ENCODE measurements around the gene PERM1.
"Not testable (repeated sequence)": the region's sequence is repeated elsewhere in the genome, so short reads cannot be mapped to it uniquely, and the experiment has no call there.

Gene PERM1

DNA sequence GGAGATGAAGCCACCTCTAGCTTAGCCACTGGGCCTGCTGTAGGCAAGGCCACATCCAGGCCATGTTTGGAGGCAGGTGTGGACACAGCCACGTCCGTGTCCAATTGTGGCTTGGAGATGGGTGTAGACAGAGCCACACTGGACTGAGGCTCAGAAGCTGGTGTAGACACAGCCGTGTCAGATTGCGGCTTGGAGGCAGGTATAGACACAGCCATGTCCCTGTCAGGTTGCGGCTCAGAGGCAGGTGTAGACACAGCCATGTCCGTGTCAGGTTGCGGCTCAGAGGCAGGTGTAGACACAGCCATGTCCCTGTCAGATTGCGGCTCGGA lies 2.2 kb downstream of the PERM1 start:
- Mint-ChIP-seq H3K4me1 (ENCODE audit: low read depth) (peaks cover 3% of the 10 kb centered on the region), H3K36me3 (no peaks in the 10 kb centered on the region), H3K9me3 (ENCODE audit: low read depth) (no peaks in the 10 kb centered on the region), H3K27me3 (peaks cover 12% of the 10 kb centered on the region), H3K4me3 (no peak overlapping the region), H3K27ac (no peak overlapping the region)

DNA sequence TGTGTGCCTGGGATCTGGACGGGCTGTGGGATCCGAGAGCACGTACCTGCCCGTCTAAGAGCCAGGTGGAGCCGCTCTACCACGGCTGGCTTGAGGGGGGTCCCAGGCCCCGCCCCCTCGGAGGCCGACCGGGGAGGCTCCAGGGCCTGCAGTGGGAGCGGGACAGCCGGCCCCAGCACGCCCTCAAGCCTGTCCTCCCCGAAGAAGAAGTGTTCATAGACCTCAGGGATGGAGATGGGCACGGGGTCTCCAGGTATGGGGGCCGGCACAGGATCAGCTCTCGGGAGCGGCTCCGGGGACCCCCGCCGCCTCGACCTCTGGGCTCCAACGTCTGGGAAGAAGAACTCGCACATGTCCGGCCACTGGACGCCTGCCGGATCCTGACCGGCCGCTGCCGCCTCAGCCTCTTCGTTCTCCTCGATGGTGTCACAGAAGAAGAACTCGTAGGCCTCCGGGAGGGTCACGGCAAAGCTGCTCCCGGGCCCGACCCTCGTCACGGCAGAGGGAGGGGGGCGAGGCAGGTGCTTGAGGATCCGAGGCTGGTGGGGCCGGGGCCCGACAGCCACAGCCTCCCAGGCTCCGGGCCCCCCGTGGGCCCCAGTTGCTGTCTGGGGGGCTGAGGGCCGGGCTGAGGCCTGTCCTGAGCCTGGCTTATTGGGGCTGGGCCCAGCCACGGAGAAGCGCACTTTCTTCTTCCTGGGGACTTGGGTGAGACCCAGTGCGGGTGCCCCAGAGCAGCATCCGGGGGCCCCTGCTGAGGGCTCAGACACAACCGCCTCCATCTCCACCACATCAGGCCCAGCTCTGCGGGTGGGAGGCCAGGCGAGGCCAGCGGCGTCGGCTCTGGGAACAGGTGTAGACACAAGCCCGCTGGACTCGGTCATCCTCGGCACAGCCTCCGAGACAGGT lies 2.8 kb downstream of the PERM1 start:
- Mint-ChIP-seq H3K4me1 (ENCODE audit: low read depth) (peaks cover 3% of the 10 kb centered on the region), H3K36me3 (no peaks in the 10 kb centered on the region), H3K27ac (no peak overlapping the region), H3K4me3 (no peak overlapping the region), H3K9me3 (ENCODE audit: low read depth) (no peaks in the 10 kb centered on the region), H3K27me3 (peaks cover 12% of the 10 kb centered on the region)

- H3K36me3 Mint-ChIP-seq: no peaks in the 10 kb centered on the region
- no peaks in the 10 kb centered on the region for H3K9me3 Mint-ChIP-seq (ENCODE audit: low read depth)
- peaks cover 3% of the 10 kb centered on the region for H3K4me1 Mint-ChIP-seq (ENCODE audit: low read depth)
- no peak overlapping the region for H3K27ac Mint-ChIP-seq
- peaks cover 10% of the 10 kb centered on the region for H3K27me3 Mint-ChIP-seq
- no peak overlapping the region for H3K4me3 Mint-ChIP-seq
Observed at GRCh38 chr1:978069-978834, 3.6 kb downstream of the PERM1 start.

- H3K9me3 Mint-ChIP-seq (ENCODE audit: low read depth); H3K4me1 Mint-ChIP-seq (ENCODE audit: low read depth); H3K27ac Mint-ChIP-seq; H3K36me3 Mint-ChIP-seq; H3K4me3 Mint-ChIP-seq; H3K27me3 Mint-ChIP-seq: not testable (repeated sequence)
Observed at GRCh38 chr1:976791-977190, 5.1 kb downstream of the PERM1 start.

DNA sequence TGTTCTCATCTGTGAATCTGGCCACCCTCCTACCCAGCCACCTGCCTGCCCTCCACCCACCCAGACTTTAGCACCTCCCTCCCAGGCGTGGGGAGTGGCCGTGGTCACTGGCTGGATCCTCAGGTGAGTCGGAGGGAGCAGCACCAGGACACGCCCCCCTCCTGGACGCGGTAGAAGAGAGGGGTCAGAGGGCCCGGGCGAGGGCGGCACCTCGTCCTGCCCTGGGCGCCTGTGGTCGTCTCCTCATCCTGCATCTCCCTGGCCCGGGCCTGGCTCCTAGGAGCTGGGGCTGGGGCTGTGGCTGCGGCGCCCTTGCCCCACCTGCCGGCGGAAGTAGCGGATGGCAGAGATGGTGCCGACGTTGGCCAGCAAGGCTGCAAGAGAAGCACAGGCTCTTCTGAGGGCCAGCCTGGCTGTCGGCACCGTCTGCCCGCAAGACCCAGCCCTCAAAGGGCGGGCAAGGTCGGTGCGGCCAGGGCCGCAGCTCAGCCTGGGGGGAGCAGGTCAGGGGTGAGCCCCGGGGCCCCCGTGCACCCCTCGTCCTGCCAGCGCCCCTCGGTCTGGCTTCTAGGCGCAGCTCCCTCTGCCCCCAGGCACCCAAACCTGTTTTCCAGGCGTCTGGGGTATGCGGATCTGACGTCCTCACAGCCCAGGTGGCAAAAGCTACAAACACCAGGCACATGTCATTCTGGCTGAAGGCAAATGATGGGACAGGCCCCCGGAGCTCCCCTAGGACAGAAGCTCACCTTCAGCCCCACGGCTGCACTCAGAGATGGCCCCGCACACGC lies 5.8 kb downstream of the PERM1 start:
- no peaks in the 10 kb centered on the region for H3K9me3 Mint-ChIP-seq (ENCODE audit: low read depth)
- H3K4me1 Mint-ChIP-seq (ENCODE audit: low read depth): peaks cover 3% of the 10 kb centered on the region
- H3K4me3 Mint-ChIP-seq: no peak overlapping the region
- H3K27me3 Mint-ChIP-seq: peaks cover 7% of the 10 kb centered on the region
- no peaks in the 10 kb centered on the region for H3K36me3 Mint-ChIP-seq
- H3K27ac Mint-ChIP-seq: no peak overlapping the region

- peaks cover 3% of the 10 kb centered on the region for H3K4me1 Mint-ChIP-seq (ENCODE audit: low read depth)
- no peaks in the 10 kb centered on the region for H3K36me3 Mint-ChIP-seq
- H3K27me3 Mint-ChIP-seq: peaks cover 7% of the 10 kb centered on the region
- no peaks in the 10 kb centered on the region for H3K9me3 Mint-ChIP-seq (ENCODE audit: low read depth)
- H3K4me3 Mint-ChIP-seq: no peak overlapping the region
- H3K27ac Mint-ChIP-seq: no peak overlapping the region
Observed at GRCh38 chr1:975365-975764, 6.5 kb downstream of the PERM1 start.

DNA sequence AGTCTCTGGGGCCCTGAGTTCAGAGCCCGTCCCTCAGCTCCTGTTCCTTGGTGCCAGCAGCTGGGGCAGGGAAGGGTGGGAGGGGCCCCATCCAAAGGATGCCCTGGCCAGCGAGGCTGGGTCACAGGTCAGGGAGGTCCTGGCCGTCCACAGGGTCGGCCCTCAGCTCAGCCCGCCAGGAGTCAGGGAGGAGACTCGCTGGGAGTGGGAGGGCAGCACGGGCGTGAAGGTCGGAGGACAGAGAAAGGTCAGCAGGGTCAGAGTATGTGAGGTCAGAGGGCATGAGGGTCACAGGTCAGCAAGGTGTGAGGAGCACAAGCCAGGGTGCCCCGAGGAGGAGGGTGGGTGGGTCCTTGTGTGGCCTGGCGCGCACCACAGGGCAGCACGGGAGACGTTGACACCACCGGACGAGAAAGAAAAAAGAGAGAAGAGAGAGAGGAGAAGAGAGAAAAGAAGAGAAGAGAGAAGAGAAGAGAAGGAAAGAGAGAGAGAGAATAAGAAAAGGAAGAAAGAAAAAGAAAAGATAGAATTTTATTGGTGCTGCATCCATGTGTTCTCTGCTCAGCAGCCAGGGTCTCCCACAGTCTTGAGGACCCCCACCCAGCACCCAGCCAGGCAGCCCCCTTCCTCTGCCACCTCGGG lies 7.1 kb downstream of the PERM1 start:
- H3K9me3 Mint-ChIP-seq (ENCODE audit: low read depth): no peaks in the 10 kb centered on the region
- H3K27me3 Mint-ChIP-seq: peaks cover 7% of the 10 kb centered on the region
- peaks cover 3% of the 10 kb centered on the region for H3K4me1 Mint-ChIP-seq (ENCODE audit: low read depth)
- no peak overlapping the region for H3K4me3 Mint-ChIP-seq
- H3K36me3 Mint-ChIP-seq: no peaks in the 10 kb centered on the region
- H3K27ac Mint-ChIP-seq: no peak overlapping the region

GRCh38 chr1:974293-974640 lies 7.6 kb downstream of the PERM1 start:
- Mint-ChIP-seq H3K27ac (no peak overlapping the region), H3K9me3 (ENCODE audit: low read depth) (no peaks in the 10 kb centered on the region), H3K4me3 (no peak overlapping the region), H3K36me3 (no peaks in the 10 kb centered on the region), H3K4me1 (ENCODE audit: low read depth) (peaks cover 3% of the 10 kb centered on the region), H3K27me3 (peaks cover 10% of the 10 kb centered on the region)

GRCh38 chr1:973459-974292 lies 8.2 kb downstream of the PERM1 start:
- H3K9me3 Mint-ChIP-seq (ENCODE audit: low read depth): no peaks in the 10 kb centered on the region
- no peak overlapping the region for H3K27ac Mint-ChIP-seq
- no peak overlapping the region for H3K4me3 Mint-ChIP-seq
- peaks cover 3% of the 10 kb centered on the region for H3K4me1 Mint-ChIP-seq (ENCODE audit: low read depth)
- peaks cover 10% of the 10 kb centered on the region for H3K27me3 Mint-ChIP-seq
- H3K36me3 Mint-ChIP-seq: no peaks in the 10 kb centered on the region

DNA sequence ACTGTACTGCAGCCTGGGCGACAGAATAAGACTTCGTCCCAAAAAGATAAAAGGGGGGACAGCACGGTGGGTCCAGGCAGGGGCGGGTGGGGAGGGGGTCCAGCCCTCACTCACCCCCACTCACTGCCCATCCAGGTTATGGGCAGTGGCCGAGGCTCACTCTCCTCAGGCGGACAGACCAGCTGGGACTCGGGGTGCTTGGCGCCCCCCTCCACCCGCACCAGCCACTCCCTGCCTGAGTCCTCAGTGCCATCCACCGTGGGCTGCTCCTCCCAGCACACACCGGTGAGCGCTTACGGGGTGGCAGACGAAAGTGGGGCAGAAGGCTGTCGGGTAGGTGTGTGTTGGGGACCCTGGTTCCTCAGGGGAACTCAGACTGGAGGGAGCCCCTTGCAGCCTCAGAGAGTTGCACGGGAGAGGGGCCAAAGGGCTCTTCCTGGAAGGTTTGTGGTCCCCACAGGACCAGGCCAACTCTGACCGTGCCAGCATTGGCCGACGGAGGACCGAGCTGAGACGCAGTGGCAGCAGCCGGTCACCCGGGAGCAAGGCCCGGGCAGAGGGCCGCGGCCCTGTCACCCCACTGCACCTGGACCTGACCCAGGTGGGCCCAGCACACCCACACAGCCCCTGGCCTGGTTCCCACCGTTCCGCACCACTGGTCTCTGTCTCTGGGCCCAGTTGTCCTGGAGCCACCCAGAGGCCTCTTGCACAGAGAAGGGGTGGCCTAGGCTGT lies 9.0 kb downstream of the PERM1 start:
- no peaks in the 10 kb centered on the region for H3K36me3 Mint-ChIP-seq
- H3K27ac Mint-ChIP-seq: no peak overlapping the region
- peaks cover 8% of the 10 kb centered on the region for H3K27me3 Mint-ChIP-seq
- H3K9me3 Mint-ChIP-seq (ENCODE audit: low read depth): no peaks in the 10 kb centered on the region
- H3K4me3 Mint-ChIP-seq: no peak overlapping the region
- no peaks in the 10 kb centered on the region for H3K4me1 Mint-ChIP-seq (ENCODE audit: low read depth)

GRCh38 chr1:971751-972506 lies 10.0 kb downstream of the PERM1 start:
- Mint-ChIP-seq H3K27ac (no peak overlapping the region), H3K4me3 (no peak overlapping the region), H3K9me3 (ENCODE audit: low read depth) (no peaks in the 10 kb centered on the region), H3K4me1 (ENCODE audit: low read depth) (peaks cover 3% of the 10 kb centered on the region), H3K27me3 (peaks cover 8% of the 10 kb centered on the region), H3K36me3 (no peaks in the 10 kb centered on the region)

GRCh38 chr1:970973-971730 lies 10.7 kb downstream of the PERM1 start:
- H3K9me3 Mint-ChIP-seq (ENCODE audit: low read depth): no peaks in the 10 kb centered on the region
- H3K4me3 Mint-ChIP-seq: no peak overlapping the region
- H3K4me1 Mint-ChIP-seq (ENCODE audit: low read depth): peaks cover 3% of the 10 kb centered on the region
- H3K27ac Mint-ChIP-seq: no peak overlapping the region
- H3K27me3 Mint-ChIP-seq: peaks cover 8% of the 10 kb centered on the region
- H3K36me3 Mint-ChIP-seq: no peaks in the 10 kb centered on the region

Measured in activated naive CD8-positive, alpha-beta T cell (primary cell).